ENCODE results near the gene PDSS2. TPM values are rescaled to one million over a fixed set of nuclear protein-coding genes. Genes with fewer than 3 reads are reported as not detected.

Gene PDSS2
- total and polyA plus RNA-seq, 2 of the 8 experiments (the other 6 are each of a cell fraction or from before 2014, with no cell fraction given), result 10.7 to 16.1 TPM

GRCh38 chr6:107423474-107423990 lies 35.8 kb downstream of the PDSS2 start:
- H3K23ac ChIP-seq (ENCODE audit: insufficient read length), result no peak overlapping the region
- H2BK20ac ChIP-seq (ENCODE audit: low read length), result no peak overlapping the region
- H3K27ac ChIP-seq (ENCODE audit: low read depth, low read length), result no peak overlapping the region
- H3K23me2 ChIP-seq (ENCODE audit: low read depth, low read length), result no peaks in the 10 kb centered on the region
- no peak overlapping the region for H2BK120ac ChIP-seq (replicated peaks; ENCODE audit: low read depth, low read length)
- FAIRE-seq, result no peak
- H3K4me2 ChIP-seq (ENCODE audit: insufficient read depth in 1 of 2, low read depth in 2 of 2, low read length in 2 of 2), result no peak overlapping the region
- H3K27me3 ChIP-seq (replicated peaks in 1 of 4; ENCODE audit: control insufficient read depth in 3 of 4, extremely low read depth in 1 of 4, insufficient read depth in 3 of 4, low read length in 3 of 4), result no peaks in the 10 kb centered on the region
- H3K4me1 ChIP-seq (replicated peaks in 1 of 4; ENCODE audit: control insufficient read depth in 3 of 4, insufficient read depth in 4 of 4, low read length in 3 of 4), result no peaks in the 10 kb centered on the region
- H3K9ac ChIP-seq (replicated peaks in 1 of 4; ENCODE audit: extremely low read depth in 1 of 4, low read depth in 3 of 4, low read length in 3 of 4), result no peak overlapping the region
- H4K91ac ChIP-seq (replicated peaks; ENCODE audit: insufficient read length, low read length), result no peak overlapping the region
- no peak overlapping the region for H4K5ac ChIP-seq (ENCODE audit: insufficient read length, low read depth, low read length)
- CTCF ChIA-PET (ENCODE audit: partially characterized antibody), result interaction anchor here (0.7 kb wide), 1 partner anchor 287 kb away, joined by 4 read pairs; no protein-coding TSS in a partner anchor
- no peak overlapping the region for H3K14ac ChIP-seq (ENCODE audit: insufficient read length)
- no peak overlapping the region for H2BK15ac ChIP-seq (ENCODE audit: low read length)
- H3K36me3 ChIP-seq (ENCODE audit: control insufficient read depth in 2 of 4, insufficient read depth in 4 of 4, low read length in 3 of 4), result peaks cover 0 to 9% (median 0%) of the 10 kb centered on the region in 4 experiments; a peak in 2 of 8 replicates
- TF ChIP-seq CHD1 (IDR thresholded peaks at IDR 0.05; ENCODE audit: low read depth, low read length) (no peak), KDM4A (IDR thresholded peaks at IDR 0.05; ENCODE audit: low read depth, low read length, severe bottlenecking) (no peak), TCF12 (IDR thresholded peaks at IDR 0.05; ENCODE audit: low read depth, low read length) (no peak), CTBP2 (IDR thresholded peaks at IDR 0.05; ENCODE audit: borderline replicate concordance, insufficient read depth, insufficient read length, low read length) (no peak), GABPA (IDR thresholded peaks at IDR 0.05; ENCODE audit: borderline replicate concordance, insufficient read depth, low read length) (no peak), TAF7 (optimal IDR thresholded peaks at IDR 0.05; ENCODE audit: borderline replicate concordance, low read depth, low read length) (no peak), SP1 (IDR thresholded peaks at IDR 0.05; ENCODE audit: low read depth, low read length) (no peak), EP300 (IDR thresholded peaks at IDR 0.05; ENCODE audit: borderline replicate concordance in 1 of 2, low read depth in 2 of 2, low read length in 2 of 2) (no peak), YY1 (IDR thresholded peaks at IDR 0.05; ENCODE audit: low read depth, low read length) (no peak)
- peaks cover 0 to 17% of the 10 kb centered on the region in 2 experiments; a peak in 3 of 4 replicates for H3K79me2 ChIP-seq (ENCODE audit: control insufficient read depth in 1 of 2, insufficient read depth in 2 of 2, low read length in 2 of 2)
- no peak overlapping the region for H3K18ac ChIP-seq (ENCODE audit: extremely low read depth, low read length)
- H2BK5ac ChIP-seq (ENCODE audit: low read depth, low read length), result no peak overlapping the region
- DNase-seq (ENCODE audit: low read depth in 1 of 2, low spot score in 2 of 2), result no peak
- no peak overlapping the region for H2AK5ac ChIP-seq (ENCODE audit: low read depth, low read length)
- WGBS, 2 experiments (ENCODE audit: extremely low coverage in 1 of 2, insufficient coverage in 1 of 2, insufficient read length in 1 of 2, insufficient replicate concordance in 2 of 2, low coverage in 1 of 2, low lambda C conversion rate in 2 of 2, missing lambda C conversion rate in 1 of 2), result 92% methylated on average over 1 of the region's 1 CpG; no CpG with 5 or more reads in 1 of the 2 experiments
- H3K9me3 ChIP-seq (ENCODE audit: insufficient read depth in 2 of 2, low read depth in 1 of 2, low read length in 1 of 2), result peaks cover 15 to 22% of the 10 kb centered on the region in 2 experiments
- no peak overlapping the region for H3K4ac ChIP-seq (replicated peaks; ENCODE audit: insufficient read length, low read depth, low read length)
- H4K8ac ChIP-seq (ENCODE audit: extremely low read depth, insufficient read depth, low read length), result no peak overlapping the region
- no peak overlapping the region for H2AFZ ChIP-seq (ENCODE audit: low read length)
- H3K56ac ChIP-seq (replicated peaks; ENCODE audit: insufficient read length, low read depth, low read length), result no peak overlapping the region
- POLR2A ChIA-PET (ENCODE audit: partially characterized antibody), result interaction anchor here (0.7 kb wide), 1 partner anchor 126 kb away, joined by 3 read pairs; no protein-coding TSS in a partner anchor
- H4K20me1 ChIP-seq (replicated peaks in 1 of 2; ENCODE audit: control insufficient read depth in 1 of 2, insufficient read depth in 2 of 2, low read length in 2 of 2), result no peaks in the 10 kb centered on the region
- H3K4me3 ChIP-seq (ENCODE audit: extremely low read depth in 1 of 4, insufficient read depth in 2 of 4, low read depth in 3 of 4, low read length in 4 of 4), result no peak overlapping the region
- no peaks in the 10 kb centered on the region; the same call in 1 of the 2 replicates for H3K79me1 ChIP-seq (ENCODE audit: low read depth, low read length)
- H2BK12ac ChIP-seq (ENCODE audit: low read depth, low read length), result no peak overlapping the region
